GM21737 (cell line): ENCODE measurements around the gene SPG11.
"Not testable (repeated sequence)": the region's sequence is repeated elsewhere in the genome, so short reads cannot be mapped to it uniquely, and the experiment has no call there.

Experiments
- ATAC-seq: cut with Tn5 transposase; IDR thresholded peaks from one replicate; pipeline ENCODE4 v1.9.1; 2021; ENCODE audit warnings: mild to moderate bottlenecking, moderate library complexity; ENCODE audit not compliant: unreplicated experiment

The SPG11 gene

DNA sequence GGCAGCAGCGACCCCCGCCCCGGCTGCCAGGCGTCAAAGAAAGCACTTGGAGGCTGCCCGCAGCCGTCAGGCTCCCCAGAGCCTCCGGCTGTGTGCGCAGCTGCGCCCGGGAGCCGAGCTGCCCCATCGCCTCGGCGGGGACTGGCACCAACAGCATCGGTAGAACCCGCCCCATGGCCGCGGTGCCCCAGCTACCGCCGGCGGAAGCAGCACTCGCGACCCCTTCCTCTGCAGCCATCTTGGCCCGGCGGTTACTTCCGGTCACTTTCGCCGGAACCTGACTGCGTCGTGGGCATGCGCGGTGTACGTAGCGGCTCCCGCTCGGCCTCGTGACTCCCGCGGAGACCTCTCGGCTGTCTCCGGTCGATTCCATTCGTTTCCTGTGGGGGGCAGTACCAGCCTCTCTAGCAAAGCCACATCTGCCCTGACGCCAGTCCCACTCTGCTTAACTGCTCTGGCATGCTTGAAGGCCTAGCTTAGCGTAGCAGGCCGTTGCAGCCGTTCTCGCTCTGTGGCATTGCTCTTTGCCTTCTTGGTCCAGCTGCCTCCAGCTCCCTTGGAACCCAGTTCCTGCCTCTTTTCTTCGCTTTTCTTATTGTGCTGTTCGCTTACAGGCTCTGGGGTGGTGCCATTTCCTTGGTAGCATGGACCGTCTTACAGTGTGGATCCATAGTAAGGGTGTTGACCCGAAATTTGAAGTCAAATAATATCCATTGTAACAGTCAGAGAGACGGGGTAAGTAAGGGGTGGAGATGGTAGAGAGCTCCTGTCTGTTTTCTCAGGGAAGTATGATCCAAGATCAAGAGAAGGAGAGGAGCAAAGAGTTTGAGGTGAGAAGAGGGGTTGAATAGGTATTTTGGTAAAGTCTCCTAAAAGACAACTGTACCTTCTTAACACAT is at the start of gene SPG11:
Gene SPG11, minus strand, starts transcription at position 253 of the 899 bp plus-strand sequence. Its CDS starts 15 bp downstream, at position 238.
- ATAC-seq, result peak; percentile 74

GRCh38 chr15:44712346-44713005 is 49.0 kb upstream of the SPG11 start:
- no peak for ATAC-seq

DNA sequence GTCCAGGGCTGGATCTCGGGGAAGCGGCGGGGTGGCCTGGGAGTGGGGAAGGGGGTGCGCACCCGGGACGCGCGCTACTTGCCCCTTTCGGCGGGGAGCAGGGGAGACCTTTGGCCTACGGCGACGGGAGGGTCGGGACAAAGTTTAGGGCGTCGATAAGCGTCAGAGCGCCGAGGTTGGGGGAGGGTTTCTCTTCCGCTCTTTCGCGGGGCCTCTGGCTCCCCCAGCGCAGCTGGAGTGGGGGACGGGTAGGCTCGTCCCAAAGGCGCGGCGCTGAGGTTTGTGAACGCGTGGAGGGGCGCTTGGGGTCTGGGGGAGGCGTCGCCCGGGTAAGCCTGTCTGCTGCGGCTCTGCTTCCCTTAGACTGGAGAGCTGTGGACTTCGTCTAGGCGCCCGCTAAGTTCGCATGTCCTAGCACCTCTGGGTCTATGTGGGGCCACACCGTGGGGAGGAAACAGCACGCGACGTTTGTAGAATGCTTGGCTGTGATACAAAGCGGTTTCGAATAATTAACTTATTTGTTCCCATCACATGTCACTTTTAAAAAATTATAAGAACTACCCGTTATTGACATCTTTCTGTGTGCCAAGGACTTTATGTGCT is 48.4 kb upstream of the SPG11 start:
- ATAC-seq, result peak; percentile 3

DNA sequence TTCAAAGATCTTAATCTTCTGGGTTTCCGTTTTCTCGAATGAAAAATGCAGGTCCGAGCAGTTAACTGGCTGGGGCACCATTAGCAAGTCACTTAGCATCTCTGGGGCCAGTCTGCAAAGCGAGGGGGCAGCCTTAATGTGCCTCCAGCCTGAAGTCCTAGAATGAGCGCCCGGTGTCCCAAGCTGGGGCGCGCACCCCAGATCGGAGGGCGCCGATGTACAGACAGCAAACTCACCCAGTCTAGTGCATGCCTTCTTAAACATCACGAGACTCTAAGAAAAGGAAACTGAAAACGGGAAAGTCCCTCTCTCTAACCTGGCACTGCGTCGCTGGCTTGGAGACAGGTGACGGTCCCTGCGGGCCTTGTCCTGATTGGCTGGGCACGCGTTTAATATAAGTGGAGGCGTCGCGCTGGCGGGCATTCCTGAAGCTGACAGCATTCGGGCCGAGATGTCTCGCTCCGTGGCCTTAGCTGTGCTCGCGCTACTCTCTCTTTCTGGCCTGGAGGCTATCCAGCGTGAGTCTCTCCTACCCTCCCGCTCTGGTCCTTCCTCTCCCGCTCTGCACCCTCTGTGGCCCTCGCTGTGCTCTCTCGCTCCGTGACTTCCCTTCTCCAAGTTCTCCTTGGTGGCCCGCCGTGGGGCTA is 47.8 kb upstream of the SPG11 start, which contains the start of the genes B2M and PATL2:
Gene B2M, plus strand, starts transcription at position 422 of the 647 bp plus-strand sequence. Its CDS starts 30 bp downstream, at position 452.
Gene PATL2, minus strand, starts transcription at position 228 of the 647 bp plus-strand sequence. CDS start 34,833 bp downstream, outside the sequence.
- peak; percentile 77 for ATAC-seq

- ATAC-seq, result peak; percentile 36
These were observed 47.0 kb upstream of the SPG11 start for GRCh38 chr15:44710236-44711095.

DNA sequence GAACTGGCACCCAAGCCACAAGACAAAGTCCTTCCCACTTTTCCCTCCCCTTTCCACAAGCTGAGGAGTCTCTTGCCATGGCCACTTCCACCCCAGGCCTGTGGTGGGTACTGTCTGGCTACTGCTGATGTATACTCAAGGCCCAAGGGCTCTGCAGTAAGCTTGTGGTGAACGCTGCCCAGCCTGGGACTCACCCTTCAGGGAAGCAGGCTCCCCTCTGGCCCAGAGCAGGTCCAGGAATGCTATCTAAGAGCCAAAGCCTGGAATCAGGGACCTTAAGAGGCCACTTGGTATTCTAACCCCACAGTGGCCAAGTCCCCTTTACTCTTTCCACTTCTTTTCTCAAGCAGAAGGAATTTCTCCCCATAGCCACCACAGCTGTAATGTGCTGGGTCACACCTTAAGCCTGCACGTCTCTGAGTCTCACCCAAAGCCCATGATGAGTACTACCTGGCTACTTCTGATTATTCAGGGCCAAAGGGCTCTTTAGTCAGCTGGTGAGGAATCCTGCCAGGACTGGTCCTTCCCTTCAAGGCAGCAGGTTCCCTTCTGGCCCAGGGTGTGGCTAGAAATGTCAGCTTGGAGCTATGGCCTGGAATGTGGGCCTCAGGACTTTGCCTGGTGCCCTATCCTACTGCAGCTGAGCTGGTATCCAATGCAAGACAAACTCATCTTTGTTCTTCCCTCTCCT is 43.6 kb upstream of the SPG11 start:
- ATAC-seq, result no peak

DNA sequence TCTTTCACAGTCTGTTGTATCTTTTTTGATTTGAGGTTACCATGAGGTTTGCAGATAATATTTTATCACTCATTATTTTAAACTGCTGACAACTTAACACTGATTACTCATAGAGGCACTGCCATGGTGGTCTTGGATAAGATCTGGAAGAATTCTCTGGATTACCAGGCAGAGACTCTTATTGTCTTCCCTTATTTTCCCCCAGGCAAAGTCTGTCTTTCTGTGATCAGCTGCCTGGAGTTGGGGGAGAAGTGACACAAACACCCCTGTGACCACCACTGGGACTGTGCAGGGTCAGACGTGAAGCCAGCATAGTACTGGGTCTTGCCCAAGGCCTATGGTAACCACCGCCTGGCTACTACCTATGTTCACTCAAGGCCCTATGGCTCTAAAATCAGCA is 42.9 kb upstream of the SPG11 start:
- no peak for ATAC-seq

GRCh38 chr15:44705986-44706385 is 42.5 kb upstream of the SPG11 start:
- ATAC-seq, result no peak

GRCh38 chr15:44700676-44701075 is 37.2 kb upstream of the SPG11 start:
- not testable (repeated sequence) for ATAC-seq

GRCh38 chr15:44698641-44699040 is 35.2 kb upstream of the SPG11 start:
- ATAC-seq, result no peak

DNA sequence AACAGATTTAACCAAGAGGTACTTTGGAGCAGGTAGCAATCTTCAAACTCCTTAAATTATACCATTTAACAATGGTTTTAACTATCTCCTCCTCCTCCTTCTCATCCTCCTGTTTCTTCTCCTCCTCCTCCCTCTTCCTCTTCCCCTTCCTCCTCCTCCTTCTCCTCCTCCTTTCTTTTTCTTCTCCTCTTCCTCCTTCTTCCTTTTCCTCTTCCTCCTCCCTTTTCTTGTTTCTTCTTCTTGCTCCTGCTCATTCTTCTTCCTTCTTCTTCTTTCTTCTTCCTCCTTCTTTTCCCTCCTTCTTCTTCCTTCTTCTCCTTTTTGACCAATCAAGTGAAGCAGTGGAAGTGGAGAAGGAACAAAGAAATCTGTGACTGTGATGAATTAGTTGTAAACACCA is 33.6 kb upstream of the SPG11 start:
- ATAC-seq, result no peak

DNA sequence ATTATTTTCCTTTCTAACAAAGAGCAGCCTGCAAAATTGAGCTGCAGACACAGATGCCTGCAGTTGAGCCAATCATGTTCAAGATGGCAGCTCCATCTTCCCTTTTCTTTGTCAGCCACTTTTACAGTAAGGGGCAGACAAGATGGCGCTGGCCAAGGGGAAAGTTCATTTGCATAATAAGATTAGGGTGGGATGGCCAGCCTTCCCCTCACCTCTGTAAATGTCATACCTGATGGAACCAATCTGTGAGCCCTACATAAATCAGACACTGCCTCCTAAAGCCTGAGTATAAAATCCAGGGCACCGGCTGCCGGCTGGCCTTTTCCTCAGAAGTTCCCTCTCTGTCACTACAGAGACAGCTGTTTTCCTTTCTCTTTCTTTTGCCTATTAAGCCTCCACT is 31.8 kb upstream of the SPG11 start:
- ATAC-seq, result no peak

DNA sequence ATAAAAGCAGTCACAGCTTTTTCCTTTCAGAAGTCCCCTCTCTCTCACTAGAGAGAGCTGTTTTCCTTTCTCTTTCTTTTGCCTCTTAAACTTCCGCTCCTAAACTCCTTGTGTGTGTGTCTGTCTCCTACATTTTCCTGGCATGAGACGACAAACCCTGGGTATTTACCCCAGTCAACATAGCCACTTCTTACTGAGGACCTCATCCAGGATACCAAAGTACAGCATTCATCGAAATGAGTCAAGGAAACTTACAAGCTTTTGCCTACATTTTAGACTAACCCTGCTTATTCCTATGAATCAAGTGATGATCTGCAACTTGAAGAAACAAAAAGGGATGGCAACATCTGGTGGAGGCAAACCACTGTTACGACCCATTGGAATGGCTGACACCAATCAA is 31.0 kb upstream of the SPG11 start:
- ATAC-seq, result no peak

DNA sequence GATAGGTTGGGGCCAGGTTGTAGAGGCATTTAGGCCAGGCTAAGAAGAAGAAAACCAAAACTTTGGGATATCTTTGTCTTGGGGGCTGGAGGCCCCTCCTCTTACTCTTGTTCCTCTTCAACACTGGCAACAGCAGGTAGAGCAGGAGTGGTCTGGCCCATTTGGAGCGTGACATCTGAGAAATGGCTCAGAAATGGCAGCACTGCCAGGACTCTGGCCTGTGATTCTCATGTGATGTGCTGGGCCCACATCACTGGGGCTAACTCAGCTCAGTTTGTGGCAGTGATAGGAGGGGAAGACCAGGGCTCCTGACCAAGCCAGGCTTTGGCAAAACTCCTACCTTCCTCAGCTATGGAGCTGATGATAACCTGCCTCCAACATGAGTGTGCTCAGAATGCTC is 29.2 kb upstream of the SPG11 start:
- no peak for ATAC-seq

GRCh38 chr15:44690245-44690644 is 26.8 kb upstream of the SPG11 start:
- not testable (repeated sequence) for ATAC-seq

DNA sequence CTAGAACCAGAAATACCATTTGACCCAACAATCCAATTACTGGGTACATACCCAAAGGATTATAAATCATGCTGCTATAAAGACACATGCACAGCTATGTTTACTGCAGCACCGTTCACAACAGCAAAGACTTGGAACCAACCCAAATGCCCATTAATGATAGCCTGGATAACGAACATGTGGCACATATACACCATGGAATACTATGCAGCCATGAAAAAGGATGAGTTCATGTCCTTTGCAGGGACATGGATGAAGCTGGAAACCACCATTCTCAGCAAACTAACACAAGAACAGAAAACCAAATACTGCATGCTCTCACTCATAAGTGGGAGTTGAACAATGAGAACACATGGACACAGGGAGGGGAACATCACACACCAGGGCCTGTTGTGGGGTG is 25.9 kb upstream of the SPG11 start:
- ATAC-seq, result not testable (repeated sequence)

DNA sequence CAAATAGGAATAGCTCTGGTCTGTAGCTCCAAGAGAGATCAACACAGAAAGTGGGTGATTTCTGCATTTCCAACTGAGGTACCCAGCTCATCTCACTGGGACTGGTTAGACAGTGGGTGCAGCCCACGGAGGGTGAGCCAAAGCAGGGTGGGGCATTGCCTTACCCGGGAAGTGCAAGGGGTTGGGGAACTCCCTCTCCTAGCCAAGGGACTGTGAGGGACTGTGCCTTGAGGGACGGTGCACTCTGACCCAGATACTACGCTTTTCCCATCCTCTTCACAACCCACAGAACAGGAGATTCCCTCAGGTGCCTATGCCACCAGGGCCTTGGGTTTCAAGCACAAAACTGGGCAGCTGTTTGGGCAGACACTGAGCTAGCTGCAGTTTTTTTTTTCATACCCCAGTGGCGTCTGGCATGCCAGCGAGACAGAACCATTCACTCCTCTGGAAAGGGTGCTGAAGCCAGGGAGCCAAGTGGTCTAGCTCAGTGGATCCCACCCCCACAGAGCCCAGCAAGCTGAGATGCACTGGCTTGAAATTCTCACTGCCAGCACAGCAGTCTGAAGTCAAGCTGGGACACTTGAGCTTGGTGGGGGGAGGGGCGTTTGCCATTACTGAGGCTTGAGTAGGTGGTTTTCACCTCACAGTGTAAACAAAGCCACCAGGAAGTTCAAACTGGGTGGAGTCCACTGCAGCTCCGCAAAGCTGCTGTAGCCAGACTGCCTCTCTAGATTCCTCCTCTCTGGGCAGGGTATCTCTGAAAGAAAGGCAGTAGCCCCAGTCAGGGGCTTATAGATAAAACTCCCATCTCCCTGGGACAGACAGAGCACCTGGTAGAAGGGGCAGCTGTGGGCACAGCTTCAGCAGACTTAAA is 19.6 kb upstream of the SPG11 start:
- not testable (repeated sequence) for ATAC-seq

DNA sequence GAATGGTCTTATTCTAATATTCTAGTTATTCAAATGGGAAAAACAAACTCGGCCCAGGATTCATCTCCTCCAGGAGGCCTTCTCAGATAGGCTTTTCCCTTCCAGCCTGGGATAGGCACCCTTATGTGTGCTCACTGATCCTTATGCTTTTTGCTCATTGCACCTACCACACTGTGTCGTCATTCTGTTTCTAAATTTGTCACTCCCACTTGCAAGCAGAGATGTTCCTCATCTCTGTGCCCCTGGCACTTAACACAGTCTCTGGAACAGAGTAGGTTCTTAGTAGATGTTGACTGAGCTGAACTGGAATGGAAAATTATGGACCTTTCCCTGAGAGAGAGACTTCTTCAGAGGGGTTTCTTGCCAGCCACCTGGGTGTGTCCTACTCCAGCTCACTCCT is 18.7 kb upstream of the SPG11 start:
- ATAC-seq, result no peak
